ENCODE results near the gene PANK2. TPM values are rescaled to one million over a fixed set of nuclear protein-coding genes. Genes with fewer than 3 reads are reported as not detected.

The PANK2 gene
- total RNA-seq, 1 experiment from 2014 or later = 62.7 TPM

GRCh38 chr20:3865152-3865886 lies 23.9 kb upstream of the PANK2 start (continued):
- TF ChIP-seq RORB (CRISPR knock-in tag; IDR thresholded peaks at IDR 0.05) = no peak
- TF ChIP-seq TEAD1 (CRISPR knock-in tag; IDR thresholded peaks at IDR 0.05) = no peak
- no peak for TF ChIP-seq ZNF416 (CRISPR knock-in tag; IDR thresholded peaks at IDR 0.05)
- TF ChIP-seq, protein P1, sequence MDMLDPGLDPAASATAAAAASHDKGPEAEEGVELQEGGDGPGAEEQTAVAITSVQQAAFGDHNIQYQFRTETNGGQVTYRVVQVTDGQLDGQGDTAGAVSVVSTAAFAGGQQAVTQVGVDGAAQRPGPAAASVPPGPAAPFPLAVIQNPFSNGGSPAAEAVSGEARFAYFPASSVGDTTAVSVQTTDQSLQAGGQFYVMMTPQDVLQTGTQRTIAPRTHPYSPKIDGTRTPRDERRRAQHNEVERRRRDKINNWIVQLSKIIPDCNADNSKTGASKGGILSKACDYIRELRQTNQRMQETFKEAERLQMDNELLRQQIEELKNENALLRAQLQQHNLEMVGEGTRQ (CRISPR knock-in tag; IDR thresholded peaks at IDR 0.05) = no peak
- TF ChIP-seq PRRX2 (CRISPR knock-in tag; IDR thresholded peaks at IDR 0.05) = no peak
- TF ChIP-seq TCF7 (CRISPR knock-in tag; IDR thresholded peaks at IDR 0.05; ENCODE audit: low read depth) = no peak
- TF ChIP-seq OVOL2 (CRISPR knock-in tag; IDR thresholded peaks at IDR 0.05; ENCODE audit: borderline replicate concordance) = no peak

DNA sequence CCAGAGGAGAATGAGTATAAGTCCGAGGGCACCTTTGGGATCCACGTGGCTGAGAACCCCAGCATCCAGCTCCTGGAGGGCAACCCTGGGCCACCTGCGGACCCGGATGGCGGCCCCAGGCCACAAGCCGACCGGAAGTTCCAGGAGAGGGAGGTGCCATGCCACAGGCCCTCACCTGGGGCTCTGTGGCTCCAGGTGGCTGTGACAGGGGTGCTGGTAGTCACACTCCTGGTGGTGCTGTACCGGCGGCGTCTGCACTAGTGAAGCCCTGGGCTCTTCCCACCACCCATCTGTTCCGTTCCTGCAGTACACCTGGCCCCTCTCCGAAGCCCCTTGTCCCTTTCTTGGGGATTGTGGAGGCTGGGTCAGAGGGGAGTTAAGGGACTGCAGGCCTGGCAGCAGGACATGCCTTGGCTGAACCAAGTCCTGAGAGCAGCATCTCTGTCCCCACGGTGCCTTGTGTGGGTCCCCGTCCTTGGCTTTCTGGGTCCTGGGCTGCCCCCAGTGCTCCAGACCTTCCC lies 23.2 kb upstream of the PANK2 start:
- peaks cover 5% of the 10 kb centered on the region for H3K9me3 Mint-ChIP-seq
- ChIA-PET CTCF (interaction anchor here (1.0 to 3.8 kb wide), 2 partner anchors 11 to 80 kb away, joined by 3 to 26 read pairs; partner anchors contain the start of gene CENPB), POLR2A (no interaction called here)
- H3K4me3 Mint-ChIP-seq = no peak overlapping the region
- H3K36me3 Mint-ChIP-seq = peaks cover 37% of the 10 kb centered on the region
- DNase-seq (ENCODE audit: low spot score) (no peak), ATAC-seq (no peak)
- TF ChIP-seq NR3C1 (CRISPR knock-in tag; conservative IDR thresholded peaks at IDR 0.05; ENCODE audit: low read depth) (no peak), ZNF232 (CRISPR knock-in tag; IDR thresholded peaks at IDR 0.05) (no peak), FOXP1 (CRISPR knock-in tag; IDR thresholded peaks at IDR 0.05; ENCODE audit: borderline replicate concordance) (no peak), CREM (CRISPR knock-in tag; IDR thresholded peaks at IDR 0.05) (no peak), ZNF396 (CRISPR knock-in tag; IDR thresholded peaks at IDR 0.05; ENCODE audit: borderline replicate concordance) (no peak)
- TF ChIP-seq, protein P2, sequence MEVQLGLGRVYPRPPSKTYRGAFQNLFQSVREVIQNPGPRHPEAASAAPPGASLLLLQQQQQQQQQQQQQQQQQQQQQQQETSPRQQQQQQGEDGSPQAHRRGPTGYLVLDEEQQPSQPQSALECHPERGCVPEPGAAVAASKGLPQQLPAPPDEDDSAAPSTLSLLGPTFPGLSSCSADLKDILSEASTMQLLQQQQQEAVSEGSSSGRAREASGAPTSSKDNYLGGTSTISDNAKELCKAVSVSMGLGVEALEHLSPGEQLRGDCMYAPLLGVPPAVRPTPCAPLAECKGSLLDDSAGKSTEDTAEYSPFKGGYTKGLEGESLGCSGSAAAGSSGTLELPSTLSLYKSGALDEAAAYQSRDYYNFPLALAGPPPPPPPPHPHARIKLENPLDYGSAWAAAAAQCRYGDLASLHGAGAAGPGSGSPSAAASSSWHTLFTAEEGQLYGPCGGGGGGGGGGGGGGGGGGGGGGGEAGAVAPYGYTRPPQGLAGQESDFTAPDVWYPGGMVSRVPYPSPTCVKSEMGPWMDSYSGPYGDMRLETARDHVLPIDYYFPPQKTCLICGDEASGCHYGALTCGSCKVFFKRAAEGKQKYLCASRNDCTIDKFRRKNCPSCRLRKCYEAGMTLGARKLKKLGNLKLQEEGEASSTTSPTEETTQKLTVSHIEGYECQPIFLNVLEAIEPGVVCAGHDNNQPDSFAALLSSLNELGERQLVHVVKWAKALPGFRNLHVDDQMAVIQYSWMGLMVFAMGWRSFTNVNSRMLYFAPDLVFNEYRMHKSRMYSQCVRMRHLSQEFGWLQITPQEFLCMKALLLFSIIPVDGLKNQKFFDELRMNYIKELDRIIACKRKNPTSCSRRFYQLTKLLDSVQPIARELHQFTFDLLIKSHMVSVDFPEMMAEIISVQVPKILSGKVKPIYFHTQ (CRISPR knock-in tag; IDR thresholded peaks at IDR 0.05) = no peak
- no peak overlapping the region for H3K27ac Mint-ChIP-seq
- H3K4me1 Mint-ChIP-seq = no peaks in the 10 kb centered on the region
- no peaks in the 10 kb centered on the region for H3K27me3 Mint-ChIP-seq (ENCODE audit: low read depth)

- H3K9me3 Mint-ChIP-seq = peaks cover 5% of the 10 kb centered on the region
- TF ChIP-seq RORB (CRISPR knock-in tag; IDR thresholded peaks at IDR 0.05) (no peak), GTF2I (CRISPR knock-in tag; conservative IDR thresholded peaks at IDR 0.05) (no peak)
- H3K27me3 Mint-ChIP-seq (ENCODE audit: low read depth) = no peaks in the 10 kb centered on the region
- POLR2A ChIA-PET = interaction anchor here (2.4 kb wide), 1 partner anchor 66 kb away, joined by 7 read pairs; no protein-coding TSS in a partner anchor
- no peak for ATAC-seq
- CTCF ChIA-PET = interaction anchor here (1.0 to 3.8 kb wide), 3 partner anchors 12 to 219 kb away, joined by 3 to 26 read pairs (median 3); partner anchors contain the start of gene CENPB
- no peak for DNase-seq (ENCODE audit: low spot score)
- no peaks in the 10 kb centered on the region for H3K4me1 Mint-ChIP-seq
- no peak overlapping the region for H3K4me3 Mint-ChIP-seq
- H3K27ac Mint-ChIP-seq = no peak overlapping the region
- peaks cover 32% of the 10 kb centered on the region for H3K36me3 Mint-ChIP-seq
Observed at GRCh38 chr20:3866464-3866863, 22.7 kb upstream of the PANK2 start.

GRCh38 chr20:3867802-3868201 lies 21.4 kb upstream of the PANK2 start:
- DNase-seq (ENCODE audit: low spot score) (no peak), ATAC-seq (no peak)
- no peak overlapping the region for H3K4me3 Mint-ChIP-seq
- no peaks in the 10 kb centered on the region for H3K9me3 Mint-ChIP-seq
- H3K27me3 Mint-ChIP-seq (ENCODE audit: low read depth) = no peaks in the 10 kb centered on the region
- ChIA-PET CTCF (interaction anchor here (0.6 to 3.8 kb wide), 5 partner anchors 10 to 217 kb away, joined by 3 to 26 read pairs (median 3); no protein-coding TSS in a partner anchor), POLR2A (interaction anchor here (2.4 kb wide), 1 partner anchor 67 kb away, joined by 7 read pairs; no protein-coding TSS in a partner anchor)
- H3K4me1 Mint-ChIP-seq = no peaks in the 10 kb centered on the region
- peaks cover 19% of the 10 kb centered on the region for H3K36me3 Mint-ChIP-seq
- no peak overlapping the region for H3K27ac Mint-ChIP-seq
- TF ChIP-seq NFATC4 (CRISPR knock-in tag; IDR thresholded peaks at IDR 0.05) = no peak
- no peak for TF ChIP-seq JAZF1 (CRISPR knock-in tag; IDR thresholded peaks at IDR 0.05)
- TF ChIP-seq, protein P3, sequence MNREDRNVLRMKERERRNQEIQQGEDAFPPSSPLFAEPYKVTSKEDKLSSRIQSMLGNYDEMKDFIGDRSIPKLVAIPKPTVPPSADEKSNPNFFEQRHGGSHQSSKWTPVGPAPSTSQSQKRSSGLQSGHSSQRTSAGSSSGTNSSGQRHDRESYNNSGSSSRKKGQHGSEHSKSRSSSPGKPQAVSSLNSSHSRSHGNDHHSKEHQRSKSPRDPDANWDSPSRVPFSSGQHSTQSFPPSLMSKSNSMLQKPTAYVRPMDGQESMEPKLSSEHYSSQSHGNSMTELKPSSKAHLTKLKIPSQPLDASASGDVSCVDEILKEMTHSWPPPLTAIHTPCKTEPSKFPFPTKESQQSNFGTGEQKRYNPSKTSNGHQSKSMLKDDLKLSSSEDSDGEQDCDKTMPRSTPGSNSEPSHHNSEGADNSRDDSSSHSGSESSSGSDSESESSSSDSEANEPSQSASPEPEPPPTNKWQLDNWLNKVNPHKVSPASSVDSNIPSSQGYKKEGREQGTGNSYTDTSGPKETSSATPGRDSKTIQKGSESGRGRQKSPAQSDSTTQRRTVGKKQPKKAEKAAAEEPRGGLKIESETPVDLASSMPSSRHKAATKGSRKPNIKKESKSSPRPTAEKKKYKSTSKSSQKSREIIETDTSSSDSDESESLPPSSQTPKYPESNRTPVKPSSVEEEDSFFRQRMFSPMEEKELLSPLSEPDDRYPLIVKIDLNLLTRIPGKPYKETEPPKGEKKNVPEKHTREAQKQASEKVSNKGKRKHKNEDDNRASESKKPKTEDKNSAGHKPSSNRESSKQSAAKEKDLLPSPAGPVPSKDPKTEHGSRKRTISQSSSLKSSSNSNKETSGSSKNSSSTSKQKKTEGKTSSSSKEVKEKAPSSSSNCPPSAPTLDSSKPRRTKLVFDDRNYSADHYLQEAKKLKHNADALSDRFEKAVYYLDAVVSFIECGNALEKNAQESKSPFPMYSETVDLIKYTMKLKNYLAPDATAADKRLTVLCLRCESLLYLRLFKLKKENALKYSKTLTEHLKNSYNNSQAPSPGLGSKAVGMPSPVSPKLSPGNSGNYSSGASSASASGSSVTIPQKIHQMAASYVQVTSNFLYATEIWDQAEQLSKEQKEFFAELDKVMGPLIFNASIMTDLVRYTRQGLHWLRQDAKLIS (CRISPR knock-in tag; IDR thresholded peaks at IDR 0.05; ENCODE audit: borderline replicate concordance) = no peak
- TF ChIP-seq NR1H2 (CRISPR knock-in tag; IDR thresholded peaks at IDR 0.05) = no peak
- TF ChIP-seq ZBTB21 (CRISPR knock-in tag; IDR thresholded peaks at IDR 0.05; ENCODE audit: borderline replicate concordance) = no peak
- TF ChIP-seq ZNF317 (CRISPR knock-in tag; IDR thresholded peaks at IDR 0.05; ENCODE audit: borderline replicate concordance, low read depth) = no peak
- no peak for TF ChIP-seq NR2C2 (CRISPR knock-in tag; IDR thresholded peaks at IDR 0.05)
- TF ChIP-seq, protein P4, sequence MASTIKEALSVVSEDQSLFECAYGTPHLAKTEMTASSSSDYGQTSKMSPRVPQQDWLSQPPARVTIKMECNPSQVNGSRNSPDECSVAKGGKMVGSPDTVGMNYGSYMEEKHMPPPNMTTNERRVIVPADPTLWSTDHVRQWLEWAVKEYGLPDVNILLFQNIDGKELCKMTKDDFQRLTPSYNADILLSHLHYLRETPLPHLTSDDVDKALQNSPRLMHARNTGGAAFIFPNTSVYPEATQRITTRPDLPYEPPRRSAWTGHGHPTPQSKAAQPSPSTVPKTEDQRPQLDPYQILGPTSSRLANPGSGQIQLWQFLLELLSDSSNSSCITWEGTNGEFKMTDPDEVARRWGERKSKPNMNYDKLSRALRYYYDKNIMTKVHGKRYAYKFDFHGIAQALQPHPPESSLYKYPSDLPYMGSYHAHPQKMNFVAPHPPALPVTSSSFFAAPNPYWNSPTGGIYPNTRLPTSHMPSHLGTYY (CRISPR knock-in tag; IDR thresholded peaks at IDR 0.05) = no peak
